HCT116 (cell line): ENCODE measurements around the gene MED23. TPM values are rescaled to one million over a fixed set of nuclear protein-coding genes. Genes with fewer than 3 reads are reported as not detected.

ENCODE experiments used
- ATAC-seq: fragments of 200-7000 bp; cut with Tn5 transposase; 2 replicates; pipeline ENCODE4 v1.9.1; 2020; ENCODE audit warnings: mild to moderate bottlenecking, moderate library complexity
- BruUV-seq: library from RNA; stranded (reverse); fragments of 400-500 nt; replicated peaks from 2 replicates; lab custom pipeline; 2021; lab: Mats Ljungman, UMichigan
- CTCF ChIA-PET: fragments of 300-600 bp; sonication (Branson Sonifier 250); formaldehyde crosslinking; loops from one replicate; lab custom pipeline; 2021; ENCODE audit warnings: antibody characterized with exemption; lab: Charles Lee
- POLR2A ChIA-PET: fragments of 300-600, 350-600 bp; sonication (Branson Sonifier 250); formaldehyde crosslinking; loops from one replicate; lab custom pipeline; 2021; ENCODE audit warnings: antibody characterized with exemption; lab: Charles Lee
- RAD21 ChIA-PET, 2 experiments: fragments of 300-600 bp; sonication (Branson Sonifier 250); formaldehyde crosslinking; loops; one replicate each; lab custom pipeline; 2023; ENCODE audit warnings: low total read pairs in 2 of 2; ENCODE audit not compliant: uncharacterized antibody in 2 of 2, unreplicated experiment in 2 of 2, low non-redundant PET in 1 of 2; lab: Charles Lee
- DNase-seq: peaks from one replicate; pipeline ENCODE4 v3.0.0-alpha.2; 2010; ENCODE audit warnings: low read depth, low spot score
- H2AFZ ChIP-seq: fragments of 200-600 bp; shearing (Covaris generic), sonication (generic); 2 replicates; pipeline ENCODE4 v1.6.1; 2017; ENCODE audit warnings: low read depth, mixed run types, mixed read lengths, antibody characterized with exemption, low read length; ENCODE audit not compliant: poor library complexity, severe bottlenecking
- H3K27ac ChIP-seq: 2 replicates; pipeline ENCODE4 v1.5.1; 2012; ENCODE audit warnings: low read depth, low read length
- H3K27me3 ChIP-seq: fragments of 200-600 bp; sonication (generic); 2 replicates; pipeline ENCODE4 v1.6.1; 2016; ENCODE audit warnings: mixed run types, low read length, mixed read lengths; ENCODE audit not compliant: insufficient read depth
- H3K36me3 ChIP-seq, 2 experiments: fragments of 200-500 bp in 1 of 2; fragments of 200-600 bp in 1 of 2; sonication (Bioruptor generic) in 1 of 2; sonication (generic) in 1 of 2; 2 replicates each; pipeline versions ENCODE4 v1.5.1 to v1.6.1; 2014 to 2016; ENCODE audit warnings: low read length in 2 of 2, inconsistent platforms in 1 of 2, mixed read lengths in 1 of 2, mixed run types in 1 of 2; ENCODE audit not compliant: insufficient read depth in 2 of 2, control insufficient read depth in 1 of 2
- H3K4me1 ChIP-seq, 2 experiments: fragments of 200-600 bp in 1 of 2; sonication (generic) in 1 of 2; 2 replicates each; pipeline versions ENCODE4 v1.5.1 to v1.6.1; 2012 to 2017; ENCODE audit warnings: low read length in 2 of 2, inconsistent platforms in 1 of 2, mild to moderate bottlenecking in 1 of 2, mixed read lengths in 1 of 2, mixed run types in 1 of 2, moderate library complexity in 1 of 2; ENCODE audit not compliant: insufficient read depth in 2 of 2, control insufficient read depth in 1 of 2
- H3K4me2 ChIP-seq: fragments of 200-600 bp; sonication (generic); 2 replicates; pipeline ENCODE4 v1.6.1; 2017; ENCODE audit warnings: mixed run types, low read length, mixed read lengths
- H3K4me3 ChIP-seq, 2 experiments: fragments of 200-600 bp in 1 of 2; sonication (generic) in 1 of 2; replicated peaks in 1 of 2; 2 replicates each; pipeline ENCODE4 v1.5.1; 2011 to 2016; ENCODE audit warnings: low read length in 2 of 2, control low read depth in 1 of 2, low read depth in 1 of 2, mild to moderate bottlenecking in 1 of 2, mixed read lengths in 1 of 2, mixed run types in 1 of 2
- H3K79me2 ChIP-seq: fragments of 200-600 bp; sonication (generic); 2 replicates; pipeline ENCODE4 v1.6.1; 2017; ENCODE audit warnings: mild to moderate bottlenecking, mixed run types, low read length, moderate library complexity, mixed read lengths; ENCODE audit not compliant: insufficient read depth
- H3K9ac ChIP-seq: fragments of 200-600 bp; sonication (generic); 2 replicates; pipeline ENCODE4 v1.6.1; 2016; ENCODE audit warnings: low read length, mixed read lengths
- H3K9me2 ChIP-seq: fragments of 200-600 bp; sonication (generic), shearing (Covaris generic); 2 replicates; pipeline ENCODE4 v1.6.1; 2017; ENCODE audit warnings: mixed run types, mild to moderate bottlenecking, moderate library complexity; ENCODE audit not compliant: insufficient read depth
- H3K9me3 ChIP-seq, 2 experiments: fragments of 200-500 bp in 1 of 2; fragments of 200-600 bp in 1 of 2; sonication (Bioruptor generic) in 1 of 2; sonication (generic) in 1 of 2; 2 replicates each; pipeline ENCODE4 v1.6.1; 2014 to 2017; ENCODE audit warnings: low read length in 2 of 2, mixed read lengths in 2 of 2, inconsistent platforms in 1 of 2, low read depth in 1 of 2, mild to moderate bottlenecking in 1 of 2, mixed run types in 1 of 2, moderate library complexity in 1 of 2; ENCODE audit not compliant: control insufficient read depth in 1 of 2, insufficient read depth in 1 of 2
- H4K20me1 ChIP-seq: fragments of 200-600 bp; sonication (generic), shearing (Covaris generic); 2 replicates; pipeline ENCODE4 v1.6.1; 2017; ENCODE audit warnings: mixed run types, mild to moderate bottlenecking, moderate library complexity; ENCODE audit not compliant: insufficient read depth
- CBX3 ChIP-seq: IDR thresholded peaks from 2 replicates; pipeline ENCODE4 v1.6.1; 2012; ENCODE audit warnings: low read depth
- EZH2 ChIP-seq: fragments of 200-600 bp; sonication (generic); IDR thresholded peaks from 2 replicates; pipeline ENCODE4 v1.6.1; 2017; ENCODE audit warnings: antibody characterized with exemption, mixed run types
- EZH2phosphoT487 ChIP-seq: fragments of 200-600 bp; IDR thresholded peaks from 2 replicates; pipeline ENCODE4 v1.6.1; 2018; ENCODE audit warnings: antibody characterized with exemption, borderline replicate concordance
- FOSL1 ChIP-seq: IDR thresholded peaks from 2 replicates; pipeline ENCODE4 v1.6.1; 2012; ENCODE audit warnings: low read depth
- JUND ChIP-seq: IDR thresholded peaks from 2 replicates; pipeline ENCODE4 v1.6.1; 2012
- POLR2A ChIP-seq: IDR thresholded peaks from 2 replicates; pipeline ENCODE4 v1.7.0; 2011; ENCODE audit warnings: borderline replicate concordance; ENCODE audit not compliant: insufficient read depth, insufficient read length; ENCODE audit errors: extremely low read depth
- POLR2AphosphoS5 ChIP-seq: IDR thresholded peaks from 2 replicates; pipeline ENCODE4 v1.6.1; 2011; ENCODE audit warnings: mild to moderate bottlenecking, low read depth, low read length, moderate library complexity
- REST ChIP-seq: IDR thresholded peaks from 2 replicates; pipeline ENCODE4 v1.6.1; 2012; ENCODE audit warnings: low read depth
- YY1 ChIP-seq: IDR thresholded peaks from 2 replicates; pipeline ENCODE4 v1.6.1; 2011; ENCODE audit warnings: low read length, low read depth, moderate library complexity, mild to moderate bottlenecking; ENCODE audit not compliant: insufficient replicate concordance; ENCODE audit errors: extremely low read depth
- intact Hi-C: fragments of 100-400 bp; cut with micrococcal nuclease; formaldehyde crosslinking; loops from 2 replicates; pipeline ENCODE4 v1.10.0; 2022
- total RNA-seq: library from RNA; stranded (reverse); gene quantifications from one replicate; pipeline ENCODE4 v1.2.1, GENCODE V29; 2021; ENCODE audit not compliant: unreplicated experiment
- TF ChIP-seq, protein P1 (sequence below): IDR thresholded peaks from 2 replicates; pipeline ENCODE4 v1.6.1; 2012

The MED23 gene
- total RNA-seq, 1 experiment from 2014 or later, result 17.2 TPM

- TF ChIP-seq EZH2phosphoT487 (no peak), POLR2A (no peak)
- TF ChIP-seq, protein P1, sequence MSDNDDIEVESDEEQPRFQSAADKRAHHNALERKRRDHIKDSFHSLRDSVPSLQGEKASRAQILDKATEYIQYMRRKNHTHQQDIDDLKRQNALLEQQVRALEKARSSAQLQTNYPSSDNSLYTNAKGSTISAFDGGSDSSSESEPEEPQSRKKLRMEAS, result no peak
Observed at GRCh38 chr6:131642565-131642964, 14.5 kb upstream of the MED23 start (continued).

DNA sequence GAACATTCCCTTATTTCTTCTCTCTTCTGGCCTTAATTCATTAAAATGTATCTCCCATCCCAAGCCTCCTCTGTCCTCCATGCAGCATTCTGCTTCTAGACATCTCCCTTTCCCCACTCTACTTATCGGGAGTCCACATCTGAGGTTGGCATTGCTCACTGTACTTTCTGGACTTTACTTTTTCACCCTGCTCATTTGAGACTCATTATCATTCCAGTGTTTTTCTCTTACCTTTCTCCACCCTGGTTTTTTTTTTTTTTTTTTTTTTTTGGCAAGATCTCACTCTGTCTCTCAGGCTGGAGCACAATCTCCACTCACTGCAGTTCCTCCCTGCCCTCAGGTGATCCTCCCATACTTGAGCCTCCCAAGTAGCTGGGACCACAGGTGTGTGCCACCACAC is 13.5 kb upstream of the MED23 start:
- Histone ChIP-seq H3K9me3 (no peaks in the 10 kb centered on the region), H3K9ac (no peak overlapping the region), H3K27ac (no peak overlapping the region), H4K20me1 (no peaks in the 10 kb centered on the region), H3K4me3 (no peak overlapping the region), H3K9me2 (no peaks in the 10 kb centered on the region), H3K4me2 (no peak overlapping the region), H2AFZ (no peak overlapping the region), H3K36me3 (no peaks in the 10 kb centered on the region), H3K4me1 (peaks cover 0 to 11% of the 10 kb centered on the region in 2 experiments; a peak in 2 of 4 replicates), H3K79me2 (no peaks in the 10 kb centered on the region), H3K27me3 (no peaks in the 10 kb centered on the region)
- intact Hi-C loops, result no loop called here
- DNase-seq (no peak), ATAC-seq (no peak)
- RAD21 ChIA-PET, result no interaction called here
- CTCF ChIA-PET, result no interaction called here
- no TSS peak for BruUV-seq
- TF ChIP-seq POLR2AphosphoS5, result no peak
- no peak for TF ChIP-seq CBX3
- no peak for TF ChIP-seq YY1
- no peak for TF ChIP-seq POLR2A
- TF ChIP-seq EZH2, result no peak
- no peak for TF ChIP-seq REST
- TF ChIP-seq JUND, result no peak
- no peak for TF ChIP-seq FOSL1
- POLR2A ChIA-PET, result no interaction called here
